ENCODE data around the gene SH2D6.

DNA sequence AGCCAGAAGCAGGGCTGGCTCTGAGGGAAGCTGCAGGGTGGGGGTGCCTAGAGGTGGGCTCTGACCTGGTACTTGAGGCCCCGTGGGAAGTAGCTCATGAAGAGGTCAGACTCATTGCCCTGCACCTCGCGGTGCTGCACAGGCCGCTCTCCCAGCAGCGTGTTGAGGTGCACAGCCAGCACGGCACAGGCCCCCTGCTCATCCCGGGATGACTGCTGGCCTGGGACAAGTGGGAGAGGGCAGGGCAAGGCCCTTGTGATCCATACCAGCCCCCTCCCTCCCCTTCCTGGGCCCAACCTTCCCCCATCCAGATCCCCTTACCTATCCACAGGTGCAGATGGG, 17.1 kb upstream of the SH2D6 start:
- no peak for TF ChIP-seq POLR2AphosphoS5 (IDR thresholded peaks at IDR 0.05; ENCODE audit: borderline replicate concordance, low read depth, low read length)
- no peak for TF ChIP-seq EZH2 (IDR thresholded peaks at IDR 0.05)
